GM23248 (cell line): ENCODE measurements around the gene CCDC124. TPM values are rescaled to one million over a fixed set of nuclear protein-coding genes. Genes with fewer than 3 reads are reported as not detected.

Experiments
- DNase-seq: peaks from one replicate; pipeline ENCODE4 v3.0.0-alpha.2; 2015
- H2AFZ ChIP-seq: fragments of 200-600 bp; sonication (generic); 2 replicates; pipeline ENCODE4 v1.6.1; 2016; ENCODE audit warnings: antibody characterized with exemption
- H3F3A ChIP-seq: fragments of 200-600 bp; sonication (generic); 2 replicates; pipeline ENCODE4 v1.6.1; 2016; ENCODE audit warnings: mild to moderate bottlenecking, antibody characterized with exemption, mixed run types; ENCODE audit not compliant: insufficient read depth
- H3K27ac ChIP-seq: fragments of 200-600 bp; sonication (generic); 2 replicates; pipeline ENCODE4 v1.5.1; 2016; ENCODE audit warnings: mild to moderate bottlenecking
- H3K27me3 ChIP-seq: fragments of 200-600 bp; sonication (generic); replicated peaks from 2 replicates; pipeline ENCODE4 v1.6.1; 2016; ENCODE audit warnings: mild to moderate bottlenecking; ENCODE audit not compliant: insufficient read depth
- H3K36me3 ChIP-seq: fragments of 200-600 bp; sonication (generic); 2 replicates; pipeline ENCODE4 v1.6.1; 2016; ENCODE audit warnings: low read depth, mild to moderate bottlenecking
- H3K4me1 ChIP-seq: fragments of 200-600 bp; sonication (generic); 2 replicates; pipeline ENCODE4 v1.6.1; 2016; ENCODE audit warnings: mild to moderate bottlenecking; ENCODE audit not compliant: insufficient read depth
- H3K4me2 ChIP-seq: fragments of 200-600 bp; sonication (generic); one replicate; pipeline ENCODE4 v1.6.1; 2016; ENCODE audit warnings: mild to moderate bottlenecking; ENCODE audit not compliant: unreplicated experiment
- H3K4me3 ChIP-seq: fragments of 200-600 bp; sonication (generic); 2 replicates; pipeline ENCODE4 v1.5.1; 2016; ENCODE audit warnings: mild to moderate bottlenecking
- H3K79me2 ChIP-seq: fragments of 200-600 bp; sonication (generic); 2 replicates; pipeline ENCODE4 v1.6.1; 2016; ENCODE audit warnings: mild to moderate bottlenecking; ENCODE audit not compliant: insufficient read depth
- H3K9ac ChIP-seq: fragments of 200-600 bp; sonication (generic); 2 replicates; pipeline ENCODE4 v1.6.1; 2016; ENCODE audit warnings: mild to moderate bottlenecking
- H3K9me2 ChIP-seq: fragments of 200-600 bp; sonication (generic); 2 replicates; pipeline ENCODE4 v1.6.1; 2016; ENCODE audit warnings: mixed run types, mild to moderate bottlenecking, moderate library complexity; ENCODE audit not compliant: insufficient read depth
- H3K9me3 ChIP-seq: fragments of 200-600 bp; sonication (generic); one replicate; pipeline ENCODE4 v1.6.1; 2017; ENCODE audit warnings: low read depth
- H4K20me1 ChIP-seq: fragments of 200-600 bp; sonication (generic); 2 replicates; pipeline ENCODE4 v1.6.0; 2016; ENCODE audit not compliant: insufficient read depth
- EZH2 ChIP-seq: fragments of 200-600 bp; sonication (generic); IDR thresholded peaks from 2 replicates; pipeline ENCODE4 v1.6.1; 2018; ENCODE audit warnings: antibody characterized with exemption, mild to moderate bottlenecking; ENCODE audit not compliant: insufficient read depth, poor library complexity, severe bottlenecking
- EZH2phosphoT487 ChIP-seq: fragments of 200-600 bp; sonication (generic); IDR thresholded peaks from 2 replicates; pipeline ENCODE4 v1.6.1; 2018; ENCODE audit warnings: antibody characterized with exemption, moderate library complexity, mild to moderate bottlenecking, low read depth; ENCODE audit not compliant: insufficient read depth
- WGBS, 2 experiments: methylation state at CpG; one replicate each; pipeline ENCODE4 v1.1.6; 2015 to 2017; ENCODE audit warnings: low lambda C conversion rate in 2 of 2, low coverage in 1 of 2; ENCODE audit errors: missing lambda C conversion rate in 2 of 2; 5-methylcytosine and 5-hydroxymethylcytosine counted together
- in situ Hi-C: fragments of 300-500 bp; cut with MboI; formaldehyde crosslinking; loops from 2 replicates; pipeline ENCODE4 v1.15.0; 2020
- polyA plus RNA-seq: library from polyadenylated mRNA; unstranded; fragments of >200 nt; fragmentation: Nextera tagmentation; extraction: Ambion mirVana; gene quantifications from 2 replicates; pipeline ENCODE4 v1.2.1, GENCODE V29; 2016
- total RNA-seq: library from RNA; depleted of rRNA; stranded (reverse); fragments of >200 nt; shearing (Covaris generic); gene quantifications from 2 replicates; pipeline ENCODE4 v1.2.3, GENCODE V29; 2014

Gene CCDC124
- total and polyA plus RNA-seq, 2 experiments from 2014 or later = 29.6 to 125 TPM

DNA sequence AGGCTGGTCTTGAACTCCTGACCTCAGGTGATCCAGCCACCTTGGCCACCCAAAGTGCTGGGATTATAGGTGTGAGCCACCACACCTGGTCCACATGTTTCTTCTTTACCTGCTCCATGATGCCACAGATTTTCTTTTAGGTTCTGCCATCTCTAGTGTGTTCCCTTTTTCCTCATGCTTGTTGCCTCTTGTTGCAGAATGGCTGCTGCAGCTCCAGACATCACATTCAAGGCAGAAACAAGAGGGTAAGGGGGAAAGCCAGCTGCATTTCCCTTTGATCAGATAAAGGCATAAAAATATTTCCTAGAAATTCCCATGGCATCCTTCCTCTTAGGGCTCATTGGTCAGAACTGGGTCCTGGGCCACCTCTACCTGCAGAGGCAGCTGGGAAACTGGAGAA lies 12.3 kb upstream of the CCDC124 start:
- Histone ChIP-seq H3K9me3 (no peaks in the 10 kb centered on the region), H3K27ac (no peak overlapping the region), H4K20me1 (no peaks in the 10 kb centered on the region), H3F3A (no peaks in the 10 kb centered on the region), H3K9ac (no peak overlapping the region), H3K36me3 (no peaks in the 10 kb centered on the region), H3K4me1 (no peaks in the 10 kb centered on the region), H3K4me2 (no peak overlapping the region), H3K79me2 (no peaks in the 10 kb centered on the region), H3K27me3 (0 out of 2 replicates have a peak, but pooled peaks cover 11% of the 10 kb centered on the region), H3K9me2 (no peaks in the 10 kb centered on the region), H2AFZ (no peak overlapping the region), H3K4me3 (no peak overlapping the region)
- no peak for TF ChIP-seq EZH2phosphoT487
- no peak for TF ChIP-seq EZH2
- DNase-seq = no peak
- in situ Hi-C loops = no loop called here

- Histone ChIP-seq H2AFZ (no peak overlapping the region), H3K9me3 (no peaks in the 10 kb centered on the region), H3K36me3 (no peaks in the 10 kb centered on the region), H3K4me2 (no peak overlapping the region), H3K9ac (no peak overlapping the region), H3K4me3 (no peak overlapping the region), H3K79me2 (no peaks in the 10 kb centered on the region), H3F3A (no peaks in the 10 kb centered on the region), H3K27me3 (peaks cover 6% of the 10 kb centered on the region; the same call in 1 of the 2 replicates), H3K9me2 (no peaks in the 10 kb centered on the region), H3K4me1 (no peaks in the 10 kb centered on the region), H3K27ac (no peak overlapping the region), H4K20me1 (no peaks in the 10 kb centered on the region)
- 37 to 39% methylated on average over 3 of the region's 3 CpGs for WGBS, 2 experiments
- no peak for DNase-seq
- no peak for TF ChIP-seq EZH2
- no peak for TF ChIP-seq EZH2phosphoT487
- in situ Hi-C loops = no loop called here
Observed at GRCh38 chr19:17922138-17922537, 10.7 kb upstream of the CCDC124 start.

DNA sequence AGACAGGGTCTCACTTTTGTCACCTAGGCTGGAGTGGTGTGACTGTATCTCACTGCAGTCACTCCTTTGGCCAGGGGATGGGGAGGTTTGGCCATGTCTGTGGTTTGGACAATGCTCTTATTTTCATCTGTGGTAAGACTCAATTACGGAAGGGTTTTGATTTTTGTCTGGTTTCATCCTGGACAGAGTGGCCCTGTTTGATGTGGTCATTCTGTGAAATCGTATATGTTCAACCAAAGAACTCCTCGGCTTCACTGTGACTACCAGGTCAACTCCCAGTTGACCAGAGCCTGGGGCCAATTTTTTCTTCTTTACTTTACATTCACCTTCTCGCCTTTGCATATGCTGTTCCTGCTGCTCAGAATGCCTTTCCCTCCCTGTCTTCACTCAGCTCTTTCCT lies 6.8 kb upstream of the CCDC124 start:
- Histone ChIP-seq H3K4me1 (no peaks in the 10 kb centered on the region), H3F3A (no peaks in the 10 kb centered on the region)
- in situ Hi-C loops = no loop called here

DNA sequence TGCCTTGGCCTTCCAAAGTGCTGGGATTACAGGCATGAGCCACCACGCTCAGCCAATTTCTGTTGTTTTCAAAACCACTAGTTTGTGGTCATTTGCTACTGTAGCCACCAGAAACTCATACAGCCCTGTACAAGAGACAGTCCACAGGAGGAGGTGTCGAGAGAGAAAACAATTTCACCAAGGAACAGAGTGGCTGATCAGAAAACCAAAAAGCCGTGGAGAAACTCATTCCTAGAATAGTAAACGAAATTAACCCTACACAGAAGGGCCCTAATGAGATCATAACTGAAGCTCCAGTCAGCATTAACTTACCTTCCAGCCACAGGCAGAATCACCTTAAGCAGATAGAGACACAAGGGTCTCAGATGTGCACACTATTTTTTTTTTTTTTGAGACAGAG lies 3.8 kb upstream of the CCDC124 start:
- Histone ChIP-seq H3K9me2 (no peaks in the 10 kb centered on the region), H3K79me2 (peaks cover 11% of the 10 kb centered on the region), H3K9me3 (no peaks in the 10 kb centered on the region), H3K4me1 (no peaks in the 10 kb centered on the region; the same call in 1 of the 2 replicates), H3K36me3 (no peaks in the 10 kb centered on the region), H3K27ac (no peak overlapping the region), H2AFZ (no peak overlapping the region), H3K4me3 (no peak overlapping the region), H3K9ac (no peak overlapping the region), H4K20me1 (no peaks in the 10 kb centered on the region), H3K4me2 (no peak overlapping the region), H3K27me3 (no peaks in the 10 kb centered on the region; the same call in 1 of the 2 replicates), H3F3A (no peaks in the 10 kb centered on the region)
- in situ Hi-C loops = no loop called here
- WGBS, 2 experiments = 31 to 38% methylated on average over 4 of the region's 4 CpGs
- TF ChIP-seq EZH2phosphoT487 = no peak
- TF ChIP-seq EZH2 = no peak
- DNase-seq = no peak

More for the DNA sequence above, 6.8 kb upstream of the CCDC124 start:
- Histone ChIP-seq H4K20me1 (no peaks in the 10 kb centered on the region), H3K9me3 (no peaks in the 10 kb centered on the region), H3K9ac (no peak overlapping the region), H3K27me3 (no peaks in the 10 kb centered on the region; the same call in 1 of the 2 replicates), H3K36me3 (no peaks in the 10 kb centered on the region), H3K79me2 (no peaks in the 10 kb centered on the region), H3K4me3 (no peak overlapping the region), H3K9me2 (no peaks in the 10 kb centered on the region), H3K27ac (no peak overlapping the region), H2AFZ (no peak overlapping the region), H3K4me2 (no peak overlapping the region)
- TF ChIP-seq EZH2 = no peak
- TF ChIP-seq EZH2phosphoT487 = no peak
- WGBS, 2 experiments = 33 to 35% methylated on average over 4 of the region's 4 CpGs
- no peak for DNase-seq

- WGBS, 2 experiments = 40 to 41% methylated on average over 14 of the region's 14 CpGs
- TF ChIP-seq EZH2phosphoT487 = no peak
- TF ChIP-seq EZH2 = no peak
- Histone ChIP-seq H3K4me3 (peak overlapping the region; percentile 80), H3K27ac (no peak overlapping the region), H3K9ac (no peak overlapping the region), H3F3A (no peaks in the 10 kb centered on the region), H3K9me2 (no peaks in the 10 kb centered on the region), H2AFZ (peak overlapping the region; percentile 89), H3K79me2 (peaks cover 22% of the 10 kb centered on the region), H3K4me2 (peak overlapping the region; percentile 77), H3K4me1 (no peaks in the 10 kb centered on the region; the same call in 1 of the 2 replicates), H3K36me3 (no peaks in the 10 kb centered on the region), H3K9me3 (no peaks in the 10 kb centered on the region), H3K27me3 (no peaks in the 10 kb centered on the region; the same call in 1 of the 2 replicates), H4K20me1 (no peaks in the 10 kb centered on the region)
- in situ Hi-C loops = no loop called here
- no peak for DNase-seq
Observed at GRCh38 chr19:17931532-17932191, 1.2 kb upstream of the CCDC124 start.
